Keratinocyte (primary cell): Measurements from ENCODE around the gene ADH6. TPM values are rescaled to one million over a fixed set of nuclear protein-coding genes. Genes with fewer than 3 reads are reported as not detected.

Source experiments
- DNase-seq: peaks from one replicate; pipeline ENCODE4 v3.0.0-alpha.2; 2011; ENCODE audit warnings: low read depth, missing footprints, low spot score
- FAIRE-seq: peaks from 2 replicates; lab custom pipeline; 2011; peaks lifted over from hg19 to GRCh38; lab: Jason Lieb, UNC
- H2AFZ ChIP-seq: 2 replicates; pipeline ENCODE4 v1.6.0; 2012; ENCODE audit warnings: low read length, control low read depth, inconsistent platforms; ENCODE audit not compliant: control insufficient read depth
- H3K27ac ChIP-seq: 2 replicates; pipeline ENCODE4 v1.5.1; 2011; ENCODE audit warnings: low read length; ENCODE audit not compliant: control insufficient read depth, insufficient read depth
- H3K27me3 ChIP-seq: 3 replicates; pipeline ENCODE4 v1.6.0; 2011; ENCODE audit warnings: low read length; ENCODE audit not compliant: control insufficient read depth, insufficient read depth; ENCODE audit errors: extremely low read depth
- H3K36me3 ChIP-seq, 2 experiments: 2 replicates in 1 of 2; 3 replicates in 1 of 2; pipeline ENCODE4 v1.5.1; 2011; ENCODE audit warnings: low read length in 2 of 2, mild to moderate bottlenecking in 1 of 2; ENCODE audit not compliant: control insufficient read depth in 2 of 2, insufficient read depth in 2 of 2; ENCODE audit errors: extremely low read depth in 1 of 2
- H3K4me1 ChIP-seq: 3 replicates; pipeline ENCODE4 v1.5.1; 2011; ENCODE audit warnings: low read length; ENCODE audit not compliant: control insufficient read depth, insufficient read depth; ENCODE audit errors: extremely low read depth
- H3K4me2 ChIP-seq: 3 replicates; pipeline ENCODE4 v1.6.0; 2011; ENCODE audit warnings: low read depth, low read length; ENCODE audit not compliant: control insufficient read depth, insufficient read depth; ENCODE audit errors: extremely low read depth
- H3K4me3 ChIP-seq, 3 experiments: fragments of 200-600 bp in 1 of 3; sonication (generic) in 1 of 3; 2 replicates in 2 of 3; 3 replicates in 1 of 3; pipeline ENCODE4 v1.5.1; 2011 to 2016; ENCODE audit warnings: low read length in 3 of 3, mild to moderate bottlenecking in 3 of 3, control low read depth in 2 of 3, inconsistent platforms in 1 of 3, low read depth in 1 of 3, mixed read lengths in 1 of 3, mixed run types in 1 of 3, moderate library complexity in 1 of 3; ENCODE audit not compliant: control insufficient read depth in 2 of 3, insufficient read depth in 2 of 3; ENCODE audit errors: extremely low read depth in 1 of 3
- H3K79me2 ChIP-seq: 2 replicates; pipeline ENCODE4 v1.6.0; 2012; ENCODE audit warnings: low read length; ENCODE audit not compliant: control insufficient read depth, insufficient read depth
- H3K9ac ChIP-seq: 3 replicates; pipeline ENCODE4 v1.6.0; 2011; ENCODE audit warnings: low read length; ENCODE audit not compliant: control insufficient read depth, insufficient read depth; ENCODE audit errors: extremely low read depth
- H3K9me1 ChIP-seq: 3 replicates; pipeline ENCODE4 v1.6.0; 2011; ENCODE audit warnings: low read length; ENCODE audit not compliant: control insufficient read depth, insufficient read depth; ENCODE audit errors: extremely low read depth
- H3K9me3 ChIP-seq: 2 replicates; pipeline ENCODE4 v1.5.1; 2012; ENCODE audit warnings: low read depth, low read length; ENCODE audit not compliant: control insufficient read depth
- H4K20me1 ChIP-seq: 3 replicates; pipeline ENCODE4 v1.6.0; 2011; ENCODE audit warnings: low read length; ENCODE audit not compliant: control insufficient read depth, insufficient read depth; ENCODE audit errors: extremely low read depth
- EZH2 ChIP-seq: IDR thresholded peaks from one replicate; pipeline ENCODE4 v1.6.1; 2012; ENCODE audit warnings: inconsistent platforms, mild to moderate bottlenecking, low read length, moderate library complexity
- dilution Hi-C: fragments of 300-500 bp; cut with MboI; formaldehyde crosslinking; loops from one replicate; pipeline ENCODE4 v1.7.0; 2020; ENCODE audit warnings: low sequenced_read_pairs; ENCODE audit not compliant: extremely low pct_ligation_motif_present
- polyA plus RNA-seq, 5 experiments: library from polyadenylated mRNA; depleted of rRNA in 3 of 5; stranded (reverse) in 3 of 5; stranded (forward) in 1 of 5; unstranded in 1 of 5; fragments of >200 nt; gene quantifications; 1 replicate in 1 of 5; 2 replicates in 3 of 5; 3 replicates in 1 of 5; pipeline versions ENCODE4 v1.2.1 to v1.2.3, GENCODE V29; 2011 to 2012; ENCODE audit warnings: missing spikeins in 2 of 5, low read depth in 1 of 5, low replicate concordance in 1 of 5
- TF ChIP-seq, protein P1 (sequence below), 3 experiments: IDR thresholded peaks in 1 of 3; conservative IDR thresholded peaks in 1 of 3; optimal IDR thresholded peaks in 1 of 3; 2 replicates in 2 of 3; 3 replicates in 1 of 3; pipeline versions ENCODE3 to v1.5.1; 2011; ENCODE audit warnings: low read length in 3 of 3, mild to moderate bottlenecking in 3 of 3, moderate library complexity in 2 of 3, control low read depth in 1 of 3, inconsistent platforms in 1 of 3; ENCODE audit not compliant: insufficient read depth in 2 of 3; ENCODE audit errors: extremely low read depth in 1 of 3

ADH6 gene
- polyA plus RNA-seq, 1 donor (not counting 4 experiments of a cell fraction or from before 2014, with no cell fraction given), result not detected

DNA sequence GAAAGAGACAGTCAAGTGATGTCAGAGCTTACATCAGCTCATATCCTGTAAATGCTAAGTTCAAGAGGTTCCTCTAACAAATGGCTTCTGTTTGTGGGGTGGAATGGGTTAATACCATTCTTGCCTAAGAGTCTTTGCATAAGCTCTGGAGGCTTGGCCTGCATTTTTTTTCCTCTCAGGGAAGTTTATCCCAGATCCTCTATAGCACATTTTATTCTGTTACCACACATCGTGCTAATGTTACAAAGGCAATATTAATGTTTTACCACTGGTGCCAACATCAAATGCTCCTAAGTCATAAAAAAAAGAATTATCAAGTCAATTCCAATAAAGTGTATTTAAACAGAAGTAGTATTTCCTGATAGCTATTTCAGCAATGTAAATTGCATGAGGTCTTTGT, 2.9 kb upstream of the ADH6 start:
- no peaks in the 10 kb centered on the region for H3K79me2 ChIP-seq
- H3K27ac ChIP-seq, result no peak overlapping the region
- dilution Hi-C loops, result no loop called here
- no peak overlapping the region for H3K9ac ChIP-seq
- TF ChIP-seq EZH2, result no peak
- TF ChIP-seq, protein P1, sequence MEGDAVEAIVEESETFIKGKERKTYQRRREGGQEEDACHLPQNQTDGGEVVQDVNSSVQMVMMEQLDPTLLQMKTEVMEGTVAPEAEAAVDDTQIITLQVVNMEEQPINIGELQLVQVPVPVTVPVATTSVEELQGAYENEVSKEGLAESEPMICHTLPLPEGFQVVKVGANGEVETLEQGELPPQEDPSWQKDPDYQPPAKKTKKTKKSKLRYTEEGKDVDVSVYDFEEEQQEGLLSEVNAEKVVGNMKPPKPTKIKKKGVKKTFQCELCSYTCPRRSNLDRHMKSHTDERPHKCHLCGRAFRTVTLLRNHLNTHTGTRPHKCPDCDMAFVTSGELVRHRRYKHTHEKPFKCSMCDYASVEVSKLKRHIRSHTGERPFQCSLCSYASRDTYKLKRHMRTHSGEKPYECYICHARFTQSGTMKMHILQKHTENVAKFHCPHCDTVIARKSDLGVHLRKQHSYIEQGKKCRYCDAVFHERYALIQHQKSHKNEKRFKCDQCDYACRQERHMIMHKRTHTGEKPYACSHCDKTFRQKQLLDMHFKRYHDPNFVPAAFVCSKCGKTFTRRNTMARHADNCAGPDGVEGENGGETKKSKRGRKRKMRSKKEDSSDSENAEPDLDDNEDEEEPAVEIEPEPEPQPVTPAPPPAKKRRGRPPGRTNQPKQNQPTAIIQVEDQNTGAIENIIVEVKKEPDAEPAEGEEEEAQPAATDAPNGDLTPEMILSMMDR (optimal IDR thresholded peaks at IDR 0.05 in 1 of 3, IDR thresholded peaks at IDR 0.05 in 1 of 3, conservative IDR thresholded peaks at IDR 0.05 in 1 of 3; ENCODE audit: extremely low read depth in 1 of 3, insufficient read depth in 2 of 3, low read length in 3 of 3), result no peak
- no peaks in the 10 kb centered on the region for H3K36me3 ChIP-seq
- no peak overlapping the region for H3K4me3 ChIP-seq
- no peaks in the 10 kb centered on the region for H3K9me1 ChIP-seq
- FAIRE-seq (no peak), DNase-seq (no peak)
- H4K20me1 ChIP-seq, result no peaks in the 10 kb centered on the region
- H2AFZ ChIP-seq, result no peak overlapping the region
- H3K4me2 ChIP-seq, result no peak overlapping the region
- no peaks in the 10 kb centered on the region for H3K27me3 ChIP-seq
- no peaks in the 10 kb centered on the region for H3K9me3 ChIP-seq
- no peaks in the 10 kb centered on the region for H3K4me1 ChIP-seq

DNA sequence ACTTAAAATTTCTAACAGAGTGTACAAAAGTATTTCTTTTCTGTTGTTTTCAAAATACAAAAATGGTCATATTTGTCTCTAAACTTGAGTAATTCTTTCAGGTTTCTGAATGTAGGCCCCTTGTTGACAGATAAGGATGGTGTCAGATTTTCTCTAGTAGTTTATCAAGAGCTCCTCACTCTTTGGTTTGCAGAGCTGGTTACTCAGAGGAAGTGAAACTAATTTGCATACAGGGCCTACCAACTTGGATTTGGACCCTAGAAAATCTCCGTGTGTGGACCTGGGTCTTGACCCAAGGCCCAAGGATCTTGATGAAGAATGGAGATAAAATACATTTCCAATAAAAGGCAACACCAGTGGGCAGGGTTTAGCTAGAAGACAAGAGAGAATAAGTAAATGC, 433 bp upstream of the ADH6 start:
- Histone ChIP-seq H3K4me1 (no peaks in the 10 kb centered on the region), H3K4me2 (no peak overlapping the region), H4K20me1 (no peaks in the 10 kb centered on the region), H3K27ac (no peak overlapping the region), H3K79me2 (no peaks in the 10 kb centered on the region), H2AFZ (no peak overlapping the region), H3K36me3 (no peaks in the 10 kb centered on the region), H3K9ac (no peak overlapping the region), H3K27me3 (no peaks in the 10 kb centered on the region), H3K4me3 (no peak overlapping the region), H3K9me3 (no peaks in the 10 kb centered on the region), H3K9me1 (no peaks in the 10 kb centered on the region)
- TF ChIP-seq EZH2, result no peak
- TF ChIP-seq, protein P1 (optimal IDR thresholded peaks at IDR 0.05 in 1 of 3, IDR thresholded peaks at IDR 0.05 in 1 of 3, conservative IDR thresholded peaks at IDR 0.05 in 1 of 3; ENCODE audit: extremely low read depth in 1 of 3, insufficient read depth in 2 of 3, low read length in 3 of 3), result no peak
- FAIRE-seq, result no peak
- dilution Hi-C loops, result no loop called here
- DNase-seq, result no peak
